Measurements from ENCODE around the gene TLR2. TPM values are rescaled to one million over a fixed set of nuclear protein-coding genes. Genes with fewer than 3 reads are reported as not detected.

The TLR2 gene
- total RNA-seq, 1 donor from 2014 or later: 0.77 TPM

GRCh38 chr4:153729895-153730294 is 45.8 kb downstream of the TLR2 start:
- no peak for DNase-seq (ENCODE audit: low read depth in 2 of 2)

GRCh38 chr4:153731239-153731638 is 47.2 kb downstream of the TLR2 start:
- no peak for DNase-seq (ENCODE audit: low read depth in 2 of 2)

- DNase-seq (ENCODE audit: low read depth in 2 of 2): no peak
These were observed 49.8 kb downstream of the TLR2 start for GRCh38 chr4:153733751-153734448.

- no peak for DNase-seq (ENCODE audit: low read depth in 2 of 2)
These were observed 51.9 kb downstream of the TLR2 start for GRCh38 chr4:153735906-153736461.

- DNase-seq (ENCODE audit: low read depth in 2 of 2): no peak
These were observed 57.5 kb downstream of the TLR2 start for GRCh38 chr4:153741541-153741940.

GRCh38 chr4:153745651-153746050 is 61.6 kb downstream of the TLR2 start:
- DNase-seq (ENCODE audit: low read depth in 2 of 2): no peak

GRCh38 chr4:153747406-153747955 is 63.4 kb downstream of the TLR2 start:
- DNase-seq (ENCODE audit: low read depth in 2 of 2): no peak

GRCh38 chr4:153748378-153748777 is 64.3 kb downstream of the TLR2 start:
- DNase-seq (ENCODE audit: low read depth in 2 of 2): peak in 1 of 2 donors; percentile 25

- peak; percentile 43 to 77 for DNase-seq (ENCODE audit: low read depth in 2 of 2)
These were observed 66.2 kb downstream of the TLR2 start for GRCh38 chr4:153750197-153750817.

GRCh38 chr4:153755186-153755585 is 71.1 kb downstream of the TLR2 start:
- no peak for DNase-seq (ENCODE audit: low read depth in 2 of 2)

Other genes with a start within 250 kb of the TLR2 start
- 15.0 and 16.7 TPM in 2 replicates for gene TMEM131L, start 217.9 kb upstream of the TLR2 start, total RNA-seq
- gene RNF175, start 75.7 kb downstream of the TLR2 start, total RNA-seq: not detected in 2 replicates
- under 0.01 TPM in 1 of 2 replicates, not detected in the other for gene SFRP2, start 104.8 kb downstream of the TLR2 start, total RNA-seq

Data from dermis microvascular lymphatic vessel endothelial cell (primary cell).